ENCODE results near the gene RAC3.
A peak's percentile ranks its signal among the peaks of the same experiment; 100 is the strongest.

GRCh38 chr17:82065638-82066303, 34.3 kb downstream of the RAC3 start, which contains the start of gene DUS1L:
- TF ChIP-seq CTCF (IDR thresholded peaks at IDR 0.05) (no peak), EP300 (IDR thresholded peaks at IDR 0.05) (no peak), TFCP2L1 (CRISPR knock-in tag; IDR thresholded peaks at IDR 0.05) (0 out of 2 replicates have a peak, but pooled peaks have one; percentile 52), RNF2 (IDR thresholded peaks at IDR 0.05; ENCODE audit: borderline replicate concordance, low read depth) (no peak), MAZ (IDR thresholded peaks at IDR 0.05; ENCODE audit: borderline replicate concordance, low read depth, low read length) (0 out of 2 replicates have a peak, but pooled peaks have one; percentile 73), HOXA7 (CRISPR knock-in tag; IDR thresholded peaks at IDR 0.05) (no peak), CEBPB (IDR thresholded peaks at IDR 0.05) (no peak), BCL3 (IDR thresholded peaks at IDR 0.05) (peak; percentile 83; the same call in 1 of the 3 replicates), CBX8 (IDR thresholded peaks at IDR 0.05) (no peak), REST (IDR thresholded peaks at IDR 0.05) (peak; percentile 42)

Data from A549 (cell line).